B cell (primary cell): ENCODE measurements around the gene SNX10. TPM values are rescaled to one million over a fixed set of nuclear protein-coding genes. Genes with fewer than 3 reads are reported as not detected.

Experiments used
- ATAC-seq: fragments of 200-7000 bp; cut with Tn5 transposase; one replicate; pipeline ENCODE4 v1.10.0; 2021; ENCODE audit warnings: low read depth, mild to moderate bottlenecking, moderate number of reproducible peaks, moderate library complexity
- CTCF ChIA-PET: fragments of 350-600 bp; sonication (Branson Sonifier 250); formaldehyde crosslinking; loops from one replicate; lab custom pipeline; 2021; ENCODE audit warnings: antibody characterized with exemption, inconsistent platforms; lab: Charles Lee
- POLR2A ChIA-PET: fragments of 350-600 bp; sonication (Branson Sonifier 250); formaldehyde crosslinking; loops from one replicate; lab custom pipeline; 2021; ENCODE audit warnings: antibody characterized with exemption; lab: Charles Lee
- DNase-seq: peaks from one replicate; pipeline ENCODE4 v3.0.0; 2013
- H2AFZ ChIP-seq: 2 replicates; pipeline ENCODE4 v1.6.1; 2012; ENCODE audit warnings: mild to moderate bottlenecking, low read depth, low read length; ENCODE audit not compliant: insufficient read depth, poor library complexity, severe bottlenecking
- H3K27ac ChIP-seq, 2 donors: 1 replicate in 1 of 2; 2 replicates in 1 of 2; pipeline ENCODE4 v1.5.1; 2012 to 2013; ENCODE audit warnings: low read length in 2 of 2, mild to moderate bottlenecking in 2 of 2, moderate library complexity in 1 of 2
- H3K27me3 ChIP-seq, 4 experiments: fragments of 200-600 bp in 1 of 4; sonication (generic) in 1 of 4; replicated peaks in 1 of 4; 1 replicate in 2 of 4; 2 replicates in 2 of 4; pipeline versions ENCODE4 v1.6.1 to v1.7.0; 2013 to 2016; ENCODE audit warnings: low read length in 3 of 4, mild to moderate bottlenecking in 2 of 4, mixed read lengths in 1 of 4, moderate library complexity in 1 of 4; ENCODE audit not compliant: insufficient read depth in 4 of 4, control insufficient read depth in 3 of 4; ENCODE audit errors: control extremely low read depth in 1 of 4
- H3K36me3 ChIP-seq, 2 experiments: replicated peaks in 1 of 2; 1 replicate in 1 of 2; 2 replicates in 1 of 2; pipeline versions ENCODE4 v1.6.1 to v1.7.1; 2013; ENCODE audit warnings: low read length in 1 of 2; ENCODE audit not compliant: insufficient read depth in 2 of 2, control insufficient read depth in 1 of 2; ENCODE audit errors: control extremely low read depth in 1 of 2, extremely low read depth in 1 of 2
- H3K4me1 ChIP-seq, 2 donors: fragments of 200-600 bp in 1 of 2; sonication (generic) in 1 of 2; 1 replicate in 1 of 2; 2 replicates in 1 of 2; pipeline versions ENCODE4 v1.5.1 to v1.6.1; 2013 to 2017; ENCODE audit warnings: low read length in 2 of 2; ENCODE audit not compliant: control insufficient read depth in 2 of 2, insufficient read depth in 2 of 2
- H3K4me2 ChIP-seq: replicated peaks from 2 replicates; pipeline ENCODE3; 2012; ENCODE audit warnings: mild to moderate bottlenecking, low read depth, low read length; ENCODE audit not compliant: poor library complexity, severe bottlenecking
- H3K4me3 ChIP-seq, 5 experiments: fragments of 200-600 bp in 1 of 5; sonication (generic) in 1 of 5; 1 replicate in 3 of 5; 2 replicates in 2 of 5; pipeline versions ENCODE4 v1.5.1 to v1.7.0; 2011 to 2016; ENCODE audit warnings: low read length in 4 of 5, mild to moderate bottlenecking in 4 of 5, low read depth in 2 of 5, control low read depth in 1 of 5, moderate library complexity in 1 of 5; ENCODE audit not compliant: insufficient read depth in 1 of 5; ENCODE audit errors: control extremely low read depth in 1 of 5, extremely low read depth in 1 of 5
- H3K79me2 ChIP-seq: fragments of 200-600 bp; sonication (generic); one replicate; pipeline ENCODE4 v1.6.0; 2016; ENCODE audit warnings: low read length; ENCODE audit not compliant: control insufficient read depth, insufficient read depth
- H3K9ac ChIP-seq: fragments of 200-600 bp; sonication (generic); 2 replicates; pipeline ENCODE4 v1.6.1; 2017; ENCODE audit warnings: mild to moderate bottlenecking, low read length, moderate library complexity
- H3K9me3 ChIP-seq, 3 donors: one replicate each; pipeline versions ENCODE4 v1.6.1 to v1.7.1; 2013; ENCODE audit warnings: low read length in 2 of 3; ENCODE audit not compliant: control insufficient read depth in 2 of 3, insufficient read depth in 1 of 3; ENCODE audit errors: control extremely low read depth in 1 of 3
- H4K20me1 ChIP-seq: 2 replicates; pipeline ENCODE4 v1.6.0; 2012; ENCODE audit warnings: mild to moderate bottlenecking, low read length; ENCODE audit not compliant: insufficient read depth, control insufficient read depth, poor library complexity, severe bottlenecking
- H3K27ac Mint-ChIP-seq: one replicate; pipeline ENCODE4 v1.8.0; 2021; ENCODE audit warnings: mixed read lengths
- H3K27me3 Mint-ChIP-seq: one replicate; pipeline ENCODE4 v1.8.0; 2021; ENCODE audit warnings: mixed read lengths
- H3K4me1 Mint-ChIP-seq: one replicate; pipeline ENCODE4 v1.8.0; 2021; ENCODE audit warnings: mixed read lengths
- H3K4me3 Mint-ChIP-seq: one replicate; pipeline ENCODE4 v1.8.0; 2021; ENCODE audit warnings: mixed read lengths
- H3K9me3 Mint-ChIP-seq: one replicate; pipeline ENCODE4 v1.8.0; 2022; ENCODE audit warnings: mixed read lengths; ENCODE audit not compliant: insufficient read depth
- EZH2 ChIP-seq: IDR thresholded peaks from 2 replicates; pipeline ENCODE4 v1.6.1; 2012; ENCODE audit warnings: borderline replicate concordance, low read depth, mild to moderate bottlenecking, moderate library complexity, low read length; ENCODE audit not compliant: insufficient read depth, poor library complexity, severe bottlenecking
- WGBS: methylation state at CpG from one replicate; pipeline ENCODE4 v1.1.5; 2013; ENCODE audit warnings: missing lambda C conversion rate; ENCODE audit not compliant: insufficient coverage; 5-methylcytosine and 5-hydroxymethylcytosine counted together
- intact Hi-C: fragments of 100-400 bp; cut with micrococcal nuclease; formaldehyde crosslinking; loops from one replicate; pipeline ENCODE4 v1.10.0; 2022
- polyA plus RNA-seq: library from polyadenylated mRNA; depleted of rRNA; stranded (reverse); fragments of >200 nt; gene quantifications from 2 replicates; pipeline ENCODE4 v1.2.3, GENCODE V29; 2012
- total RNA-seq, 2 donors: library from RNA; stranded (reverse); fragments of 120-200 nt in 1 of 2; gene quantifications; 1 replicate in 1 of 2; 2 replicates in 1 of 2; pipeline versions ENCODE4 v1.2.3 to v1.2.4, GENCODE V29; 2013 to 2022
- TF ChIP-seq, protein P1 (sequence below): fragments of 200-600 bp; IDR thresholded peaks from one replicate; pipeline ENCODE4 v1.8.0; 2022; ENCODE audit warnings: antibody characterized with exemption, mild to moderate bottlenecking

Gene SNX10
- total and polyA plus RNA-seq, 2 donors (not counting 1 experiment from before 2014, with no cell fraction given): 26.5 to 29.2 TPM

DNA sequence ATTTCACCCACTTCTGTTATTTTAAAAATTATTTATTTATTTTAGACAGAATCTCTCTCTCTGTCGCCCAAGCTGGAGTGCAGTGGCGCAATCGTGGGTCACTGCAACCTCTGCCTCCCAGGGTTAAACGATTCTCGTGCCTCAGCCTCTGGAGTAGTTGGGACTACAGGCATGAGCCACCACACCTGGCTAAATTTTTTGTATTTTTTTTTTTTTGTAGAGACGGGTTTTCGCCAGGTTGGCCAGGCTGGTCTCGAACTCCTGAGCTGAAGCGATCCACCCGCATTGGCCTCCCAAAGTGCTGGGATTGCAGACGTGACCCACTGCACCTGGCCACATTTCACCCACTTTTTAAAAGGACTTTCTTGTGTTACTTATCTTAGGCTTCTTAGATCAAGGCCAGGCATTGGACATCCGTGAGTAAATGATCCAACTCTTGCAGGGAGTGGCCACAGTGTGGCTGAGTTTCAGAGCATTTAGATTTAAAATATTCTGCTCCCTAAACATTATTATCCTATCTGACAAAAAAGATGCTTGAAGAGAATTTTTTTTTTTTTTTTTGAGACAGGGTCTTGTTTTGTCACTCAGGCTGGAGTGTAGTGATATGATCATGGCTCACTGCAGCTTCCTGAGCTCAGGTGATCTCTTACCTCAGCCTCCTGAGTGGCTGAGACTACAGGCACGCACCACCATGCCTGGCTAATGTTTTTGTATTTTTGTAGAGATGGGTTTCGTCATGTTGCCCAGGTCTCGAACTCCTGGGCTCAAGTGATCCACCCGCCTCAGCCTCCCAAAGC lies 14.4 kb downstream of the SNX10 start:
- peaks cover 17 to 44% of the 10 kb centered on the region in 2 donors for H3K4me1 ChIP-seq
- 70% methylated on average over 9 of the region's 16 CpGs for WGBS
- H3K27ac Mint-ChIP-seq: peak overlapping the region; percentile 76

DNA sequence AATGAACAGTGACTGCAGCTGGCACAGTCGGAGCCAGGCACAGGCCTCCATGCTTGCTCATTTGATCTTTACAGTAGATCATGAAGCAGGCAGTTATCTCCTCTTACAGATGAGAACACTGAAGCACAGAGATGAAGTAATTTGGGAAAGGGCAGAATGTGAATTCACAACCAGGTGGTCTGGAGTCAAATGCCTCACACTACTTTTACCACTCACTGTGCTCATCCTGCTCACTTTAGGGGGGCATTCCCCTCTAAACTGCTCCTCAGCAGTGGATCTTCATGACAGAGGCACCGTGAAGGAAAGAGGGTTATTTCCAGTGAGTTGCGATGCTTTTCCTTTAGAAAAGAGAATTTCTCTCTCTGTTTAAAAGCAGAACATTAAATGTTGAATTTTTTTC lies 15.1 kb downstream of the SNX10 start:
- Mint-ChIP-seq H3K4me1 (peaks cover 60% of the 10 kb centered on the region), H3K27me3 (no peaks in the 10 kb centered on the region), H3K27ac (peak overlapping the region; percentile 76), H3K9me3 (no peaks in the 10 kb centered on the region), H3K4me3 (no peak overlapping the region)
- Histone ChIP-seq H3K27ac (peak overlapping the region in 1 of 2 donors; percentile 11), H4K20me1 (peaks cover 15% of the 10 kb centered on the region), H3K79me2 (peaks cover 98% of the 10 kb centered on the region), H3K4me1 (peaks cover 22 to 48% of the 10 kb centered on the region in 2 donors), H2AFZ (no peak overlapping the region), H3K4me2 (no peak overlapping the region), H3K4me3 (no peak overlapping the region), H3K27me3 (no peaks in the 10 kb centered on the region), H3K9me3 (no peaks in the 10 kb centered on the region), H3K9ac (no peak overlapping the region), H3K36me3 (peaks cover 10 to 60% of the 10 kb centered on the region in 2 experiments)
- no peak for TF ChIP-seq EZH2
- TF ChIP-seq, protein P1, sequence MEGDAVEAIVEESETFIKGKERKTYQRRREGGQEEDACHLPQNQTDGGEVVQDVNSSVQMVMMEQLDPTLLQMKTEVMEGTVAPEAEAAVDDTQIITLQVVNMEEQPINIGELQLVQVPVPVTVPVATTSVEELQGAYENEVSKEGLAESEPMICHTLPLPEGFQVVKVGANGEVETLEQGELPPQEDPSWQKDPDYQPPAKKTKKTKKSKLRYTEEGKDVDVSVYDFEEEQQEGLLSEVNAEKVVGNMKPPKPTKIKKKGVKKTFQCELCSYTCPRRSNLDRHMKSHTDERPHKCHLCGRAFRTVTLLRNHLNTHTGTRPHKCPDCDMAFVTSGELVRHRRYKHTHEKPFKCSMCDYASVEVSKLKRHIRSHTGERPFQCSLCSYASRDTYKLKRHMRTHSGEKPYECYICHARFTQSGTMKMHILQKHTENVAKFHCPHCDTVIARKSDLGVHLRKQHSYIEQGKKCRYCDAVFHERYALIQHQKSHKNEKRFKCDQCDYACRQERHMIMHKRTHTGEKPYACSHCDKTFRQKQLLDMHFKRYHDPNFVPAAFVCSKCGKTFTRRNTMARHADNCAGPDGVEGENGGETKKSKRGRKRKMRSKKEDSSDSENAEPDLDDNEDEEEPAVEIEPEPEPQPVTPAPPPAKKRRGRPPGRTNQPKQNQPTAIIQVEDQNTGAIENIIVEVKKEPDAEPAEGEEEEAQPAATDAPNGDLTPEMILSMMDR: no peak
- intact Hi-C loops: no loop called here
- CTCF ChIA-PET: no interaction called here
- no peak for ATAC-seq
- 100% methylated on average over 1 of the region's 3 CpGs for WGBS
- POLR2A ChIA-PET: no interaction called here
- no peak for DNase-seq

More for the DNA sequence above, 14.4 kb downstream of the SNX10 start:
- Histone ChIP-seq H3K36me3 (peaks cover 9 to 63% of the 10 kb centered on the region in 2 experiments), H3K27ac (peak overlapping the region; percentile 69 to 86), H3K4me3 (no peak overlapping the region), H3K9ac (no peak overlapping the region), H3K9me3 (no peaks in the 10 kb centered on the region), H3K4me2 (peak overlapping the region; percentile 60), H3K79me2 (peaks cover 98% of the 10 kb centered on the region), H3K27me3 (no peaks in the 10 kb centered on the region), H4K20me1 (peaks cover 18% of the 10 kb centered on the region), H2AFZ (peak overlapping the region; percentile 47)
- no peak overlapping the region for H3K4me3 Mint-ChIP-seq
- no peak for DNase-seq
- H3K9me3 Mint-ChIP-seq: no peaks in the 10 kb centered on the region
- H3K27me3 Mint-ChIP-seq: no peaks in the 10 kb centered on the region
- H3K4me1 Mint-ChIP-seq: peaks cover 60% of the 10 kb centered on the region
- intact Hi-C loops: loop anchor here (1.0 kb wide), 1 partner anchor 8 kb away; no protein-coding TSS in a partner anchor
- TF ChIP-seq EZH2: no peak
- TF ChIP-seq, protein P1: no peak
- ChIA-PET POLR2A (no interaction called here), CTCF (interaction anchor here (1.1 to 3.2 kb wide), 6 partner anchors 11 to 855 kb away, joined by 3 to 14 read pairs (median 5); partner anchors contain the start of gene SNX10)
- no peak for ATAC-seq
